HepG2 (cell line): ENCODE measurements around the gene SHLD1. TPM values are rescaled to one million over a fixed set of nuclear protein-coding genes. Genes with fewer than 3 reads are reported as not detected.

Source experiments
- ATAC-seq: fragments of 200-7000 bp; cut with Tn5 transposase; 3 replicates; pipeline ENCODE4 v1.9.1; 2020; ENCODE audit warnings: mild to moderate bottlenecking, moderate library complexity
- BruUV-seq: library from RNA; stranded (reverse); fragments of 400-500 nt; replicated peaks from 2 replicates; lab custom pipeline; 2021; lab: Mats Ljungman, UMichigan
- CTCF ChIA-PET: fragments of 300-600 bp; formaldehyde crosslinking; extraction: SDS; loops from one replicate; lab custom pipeline; 2021; ENCODE audit warnings: low total read pairs, inconsistent platforms, low intra/inter-chr PET ratio; lab: Yijun Ruan, JAX
- POLR2A ChIA-PET: fragments of 350-600 bp; sonication (Branson Sonifier 250); formaldehyde crosslinking; loops from one replicate; lab custom pipeline; 2020; ENCODE audit warnings: antibody characterized with exemption, inconsistent platforms; lab: Yijun Ruan, JAX
- DNase-seq: peaks from one replicate; pipeline ENCODE4 v3.0.0-alpha.2; 2015; ENCODE audit warnings: low spot score
- FAIRE-seq: peaks from 3 replicates; lab custom pipeline; 2011; peaks lifted over from hg19 to GRCh38; lab: Jason Lieb, UNC
- H2AFZ ChIP-seq: one replicate; pipeline ENCODE4 v1.6.1; 2011; ENCODE audit warnings: low read length, inconsistent platforms
- H3K27ac ChIP-seq: fragments of 300-600 bp; 3 replicates; pipeline ENCODE4 v1.8.0; 2011; ENCODE audit warnings: mixed run types, mild to moderate bottlenecking, mixed read lengths, low read length, inconsistent platforms; ENCODE audit not compliant: insufficient read depth; ENCODE audit errors: extremely low read length
- H3K27me3 ChIP-seq, 2 experiments: fragments of 200-600 bp in 1 of 2; 2 replicates in 1 of 2; 3 replicates in 1 of 2; pipeline versions ENCODE4 v1.6.0 to v1.8.0; 2011; ENCODE audit warnings: low read length in 2 of 2, mild to moderate bottlenecking in 2 of 2, moderate library complexity in 2 of 2, inconsistent platforms in 1 of 2; ENCODE audit not compliant: insufficient read depth in 2 of 2, control insufficient read depth in 1 of 2
- H3K36me3 ChIP-seq, 2 experiments: fragments of 200-600 bp in 1 of 2; replicated peaks in 1 of 2; 2 replicates in 1 of 2; 3 replicates in 1 of 2; pipeline versions ENCODE4 v1.5.1 to v1.8.0; 2011; ENCODE audit warnings: low read length in 2 of 2, inconsistent platforms in 1 of 2; ENCODE audit not compliant: insufficient read depth in 2 of 2, control insufficient read depth in 1 of 2
- H3K4me1 ChIP-seq: 2 replicates; pipeline ENCODE4 v1.5.1; 2012; ENCODE audit warnings: low read length, inconsistent platforms; ENCODE audit not compliant: insufficient read depth
- H3K4me2 ChIP-seq: 2 replicates; pipeline ENCODE4 v1.6.0; 2011; ENCODE audit warnings: low read depth, low read length, inconsistent platforms
- H3K4me3 ChIP-seq, 3 experiments: fragments of 200-600 bp in 1 of 3; sonication (generic), shearing (Covaris generic) in 1 of 3; replicated peaks in 1 of 3; 2 replicates each; pipeline ENCODE4 v1.5.1; 2011 to 2016; ENCODE audit warnings: low read length in 3 of 3, inconsistent platforms in 2 of 3, low read depth in 2 of 3, mild to moderate bottlenecking in 2 of 3, control low read depth in 1 of 3, mixed read lengths in 1 of 3; ENCODE audit not compliant: insufficient read depth in 1 of 3
- H3K79me2 ChIP-seq: one replicate; pipeline ENCODE4 v1.6.1; 2011; ENCODE audit warnings: low read length, inconsistent platforms; ENCODE audit not compliant: insufficient read depth
- H3K9ac ChIP-seq: 2 replicates; pipeline ENCODE4 v1.6.0; 2011; ENCODE audit warnings: mild to moderate bottlenecking, low read depth, low read length, inconsistent platforms; ENCODE audit not compliant: insufficient read depth
- H3K9me3 ChIP-seq: 2 replicates; pipeline ENCODE4 v1.5.1; 2012; ENCODE audit warnings: mild to moderate bottlenecking, low read length
- H4K20me1 ChIP-seq: 2 replicates; pipeline ENCODE4 v1.6.0; 2011; ENCODE audit warnings: inconsistent platforms, mild to moderate bottlenecking, low read length, moderate library complexity; ENCODE audit not compliant: insufficient read depth
- AGO1 ChIP-seq: fragments of 200-400 bp; formaldehyde crosslinking; IDR thresholded peaks from 2 replicates; pipeline ENCODE4 v1.6.1; 2017; ENCODE audit warnings: mild to moderate bottlenecking, low read depth, low read length, moderate library complexity; ENCODE audit not compliant: poor library complexity, severe bottlenecking
- BORCS8-MEF2B ChIP-seq: sonication (generic); formaldehyde crosslinking; IDR thresholded peaks from 2 replicates; pipeline ENCODE4 v1.8.0; 2022; ENCODE audit warnings: mild to moderate bottlenecking, missing genetic modification reagents
- EP300 ChIP-seq, 3 experiments: sonication (generic) in 1 of 3; formaldehyde crosslinking in 1 of 3; IDR thresholded peaks; 2 replicates each; pipeline versions ENCODE4 v1.5.1 to v1.6.1; 2011 to 2020; ENCODE audit warnings: low read depth in 2 of 3, low read length in 2 of 3, borderline replicate concordance in 1 of 3, improper control_type of control experiment in 1 of 3, mild to moderate bottlenecking in 1 of 3, missing genetic modification reagents in 1 of 3, moderate library complexity in 1 of 3
- ETV5 ChIP-seq: IDR thresholded peaks from 2 replicates; pipeline ENCODE4 v1.6.1; 2018; ENCODE audit warnings: missing biosample characterization, missing genetic modification reagents, inconsistent platforms, borderline replicate concordance
- HHEX ChIP-seq: IDR thresholded peaks from 2 replicates; pipeline ENCODE4 v1.6.1; 2016; ENCODE audit warnings: control low read depth
- HOXA3 ChIP-seq: sonication (generic); formaldehyde crosslinking; IDR thresholded peaks from 2 replicates; pipeline ENCODE4 v1.5.0; 2020; ENCODE audit warnings: missing genetic modification reagents
- MYNN ChIP-seq: sonication (generic); formaldehyde crosslinking; IDR thresholded peaks from 2 replicates; pipeline ENCODE4 v1.4.0; 2020; ENCODE audit warnings: mild to moderate bottlenecking, low read depth, missing genetic modification reagents
- RBAK ChIP-seq: sonication (generic); formaldehyde crosslinking; IDR thresholded peaks from 2 replicates; pipeline ENCODE4 v1.5.1; 2020; ENCODE audit warnings: mild to moderate bottlenecking, missing genetic modification reagents
- RXRB ChIP-seq: IDR thresholded peaks from 2 replicates; pipeline ENCODE4 v1.6.1; 2016; ENCODE audit warnings: borderline replicate concordance, missing genetic modification reagents, missing compliant biosample characterization
- SOX6 ChIP-seq, 2 experiments: fragments of 450-650 bp in 1 of 2; sonication (generic) in 1 of 2; formaldehyde crosslinking in 1 of 2; IDR thresholded peaks; 2 replicates each; pipeline versions ENCODE4 v1.4.0 to v1.6.1; 2017 to 2020; ENCODE audit warnings: antibody characterized with exemption in 1 of 2, mild to moderate bottlenecking in 1 of 2, missing genetic modification reagents in 1 of 2
- ZNF12 ChIP-seq: sonication (generic); formaldehyde crosslinking; IDR thresholded peaks from 2 replicates; pipeline ENCODE4 v1.5.0; 2020; ENCODE audit warnings: missing genetic modification reagents
- ZNF501 ChIP-seq: sonication (generic); formaldehyde crosslinking; IDR thresholded peaks from 2 replicates; pipeline ENCODE4 v1.5.1; 2020; ENCODE audit warnings: mild to moderate bottlenecking, moderate library complexity, missing genetic modification reagents
- ZNF577 ChIP-seq: sonication (generic); formaldehyde crosslinking; IDR thresholded peaks from 2 replicates; pipeline ENCODE4 v1.4.0; 2020; ENCODE audit warnings: mild to moderate bottlenecking, low read depth, missing genetic modification reagents, borderline replicate concordance
- WGBS: methylation state at CpG from one replicate; pipeline ENCODE4 v1.1.6; 2017; ENCODE audit warnings: low lambda C conversion rate; 5-methylcytosine and 5-hydroxymethylcytosine counted together
- in situ Hi-C: cut with HindIII; loops from 2 replicates; pipeline ENCODE4 v1.10.0; 2017; ENCODE audit warnings: low pct_unique_long_range_greater_than_20kb; ENCODE audit not compliant: extremely low pct_ligation_motif_present
- intact Hi-C: fragments of 100-400 bp; cut with micrococcal nuclease; formaldehyde crosslinking; loops from one replicate; pipeline ENCODE4 v1.10.0; 2022; ENCODE audit not compliant: unreplicated experiment
- polyA plus RNA-seq, 8 experiments: library from polyadenylated mRNA; depleted of rRNA in 3 of 8; stranded (reverse) in 7 of 8; unstranded in 1 of 8; fragments of >200 nt; fragmentation: Illumina TruSeq in 4 of 8; extraction: Trizol in 4 of 8; gene quantifications; 2 replicates each; pipeline versions ENCODE4 v1.2.1 to v1.2.3, GENCODE V29; 2011 to 2016; ENCODE audit warnings: low read depth in 4 of 8, missing spikeins in 1 of 8, mixed read lengths in 1 of 8; ENCODE audit not compliant: insufficient read depth in 1 of 8
- total RNA-seq, 5 experiments: library from RNA; depleted of rRNA; stranded (reverse); fragments of >200 nt; fragmentation: Illumina TruSeq; extraction: Trizol; gene quantifications; 2 replicates each; pipeline ENCODE4 v1.2.3, GENCODE V29; 2016; ENCODE audit warnings: low read depth in 1 of 5
- TF ChIP-seq, protein P1 (sequence below): sonication (generic); formaldehyde crosslinking; IDR thresholded peaks from 2 replicates; pipeline ENCODE4 v1.4.0; 2020; ENCODE audit warnings: missing genetic modification reagents

Gene SHLD1
- total and polyA plus RNA-seq, 2 of the 13 experiments (the other 11 are each of a cell fraction or from before 2014, with no cell fraction given) = 8.9 to 10.0 TPM

DNA sequence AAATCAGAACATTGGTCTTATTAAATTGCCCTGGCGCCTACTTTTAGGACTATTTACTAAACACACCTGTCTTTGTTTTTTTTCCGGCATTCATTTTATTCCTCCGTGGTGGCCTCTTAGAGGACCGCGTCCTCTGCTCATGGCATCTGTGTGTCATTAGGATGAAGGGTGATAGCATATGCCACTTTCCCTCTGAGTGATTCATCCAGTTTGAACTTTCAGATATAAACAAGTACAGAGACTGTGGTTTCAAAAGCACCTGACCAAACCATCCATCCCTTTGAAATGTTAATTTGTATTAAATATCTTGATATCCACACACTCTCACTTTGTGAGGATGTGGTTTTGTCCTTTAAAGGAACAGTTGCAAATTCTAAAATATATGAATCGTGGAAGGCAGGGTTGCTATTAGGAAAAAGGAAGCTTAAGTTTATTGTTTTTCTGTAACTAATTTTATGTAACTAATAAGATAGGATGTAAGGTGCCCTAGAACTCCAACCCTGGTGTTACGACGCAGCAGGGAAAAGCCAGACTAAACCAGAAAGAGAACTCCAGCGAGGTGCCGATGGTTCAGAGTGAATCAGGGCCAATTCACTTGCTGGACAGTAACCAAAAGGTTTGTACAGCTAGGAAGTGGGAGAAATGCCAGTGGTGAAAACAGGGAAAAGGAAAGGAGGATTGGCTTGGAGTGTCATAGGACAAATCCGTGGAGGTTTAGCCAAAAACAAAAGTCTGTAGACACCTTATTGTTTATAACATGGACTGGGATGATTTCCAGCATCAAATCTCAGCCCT, 98.7 kb downstream of the SHLD1 start:
- CTCF ChIA-PET = no interaction called here
- FAIRE-seq = no peak
- H2AFZ ChIP-seq = no peak overlapping the region

GRCh38 chr20:5855939-5856338, 105.7 kb downstream of the SHLD1 start:
- no peak for ATAC-seq
- 84% methylated on average over 3 of the region's 3 CpGs for WGBS
- H3K9me3 ChIP-seq = no peaks in the 10 kb centered on the region
- no peak overlapping the region for H3K9ac ChIP-seq
- no peak overlapping the region for H2AFZ ChIP-seq
- no peaks in the 10 kb centered on the region for H3K27me3 ChIP-seq
- ChIA-PET CTCF (no interaction called here), POLR2A (no interaction called here)
- intact Hi-C loops (no loop called here), in situ Hi-C loops (no loop called here)
- no peaks in the 10 kb centered on the region for H3K4me1 ChIP-seq
- H3K4me2 ChIP-seq = no peak overlapping the region
- H3K4me3 ChIP-seq = no peak overlapping the region
- H3K36me3 ChIP-seq = no peaks in the 10 kb centered on the region
- no peaks in the 10 kb centered on the region for H3K79me2 ChIP-seq
- H3K27ac ChIP-seq = no peak overlapping the region
- DNase-seq = no peak
- FAIRE-seq = no peak
- no peaks in the 10 kb centered on the region for H4K20me1 ChIP-seq
- peak; percentile 71; the same call in 1 of the 2 replicates for TF ChIP-seq RBAK
- TF ChIP-seq HHEX (CRISPR knock-in tag) = no peak
- TF ChIP-seq ETV5 (CRISPR knock-in tag) = no peak
- TF ChIP-seq ZNF12 (CRISPR knock-in tag) = peak; percentile 93
- no peak for TF ChIP-seq ZNF501
- TF ChIP-seq, protein P1, sequence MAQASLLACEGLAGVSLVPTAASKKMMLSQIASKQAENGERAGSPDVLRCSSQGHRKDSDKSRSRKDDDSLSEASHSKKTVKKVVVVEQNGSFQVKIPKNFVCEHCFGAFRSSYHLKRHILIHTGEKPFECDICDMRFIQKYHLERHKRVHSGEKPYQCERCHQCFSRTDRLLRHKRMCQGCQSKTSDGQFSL (CRISPR knock-in tag) = no peak
- no peak for TF ChIP-seq MYNN (CRISPR knock-in tag)
- no TSS peak for BruUV-seq

More for the DNA sequence above, 98.7 kb downstream of the SHLD1 start:
- intact Hi-C loops = no loop called here
- TF ChIP-seq BORCS8-MEF2B (CRISPR knock-in tag) (no peak), RXRB (CRISPR knock-in tag) (no peak), ZNF577 (CRISPR knock-in tag) (no peak), EP300 (IDR thresholded peaks at IDR 0.05; ENCODE audit: low read depth in 2 of 2, low read length in 2 of 2) (no peak), EP300 (CRISPR knock-in tag; IDR thresholded peaks at IDR 0.05; ENCODE audit: borderline replicate concordance) (no peak), SOX6 (IDR thresholded peaks at IDR 0.05) (no peak), SOX6 (CRISPR knock-in tag; IDR thresholded peaks at IDR 0.05) (no peak), HOXA3 (CRISPR knock-in tag) (no peak), AGO1 (no peak)
- TF ChIP-seq, all 625 proteins: peak for 0
- DNase-seq = no peak
- Histone ChIP-seq H3K36me3 (no peaks in the 10 kb centered on the region), H3K27ac (no peak overlapping the region), H3K79me2 (no peaks in the 10 kb centered on the region), H3K9me3 (no peaks in the 10 kb centered on the region), H3K4me2 (no peak overlapping the region), H3K4me3 (no peak overlapping the region), H4K20me1 (no peaks in the 10 kb centered on the region), H3K27me3 (no peaks in the 10 kb centered on the region; a peak in 1 of 5 replicates), H3K4me1 (peaks cover 18% of the 10 kb centered on the region), H3K9ac (no peak overlapping the region)
- BruUV-seq = no TSS peak
- POLR2A ChIA-PET = no interaction called here
- ATAC-seq = no peak
- in situ Hi-C loops = no loop called here
- WGBS = 79% methylated on average over 11 of the region's 11 CpGs
